ENCODE data around the gene MORC3. TPM values are rescaled to one million over a fixed set of nuclear protein-coding genes. Genes with fewer than 3 reads are reported as not detected.
"Not testable (repeated sequence)": the region's sequence is repeated elsewhere in the genome, so short reads cannot be mapped to it uniquely, and the experiment has no call there.

MORC3 gene
- total RNA-seq, 1 experiment from 2014 or later, result 15.9 TPM

GRCh38 chr21:36310016-36310415 is 10.0 kb upstream of the MORC3 start:
- H2AFZ ChIP-seq, result no peak overlapping the region
- H3K9me3 ChIP-seq (ENCODE audit: insufficient read depth, low read depth), result no peaks in the 10 kb centered on the region
- no peaks in the 10 kb centered on the region for H3K27me3 ChIP-seq (ENCODE audit: insufficient read depth, low read depth)
- CTCF ChIA-PET, result no interaction called here
- BruUV-seq (replicated peaks), result no TSS peak
- no peaks in the 10 kb centered on the region for H3F3A ChIP-seq (ENCODE audit: insufficient read depth, low read depth)
- DNase-seq, result no peak
- no peaks in the 10 kb centered on the region for H3K36me3 ChIP-seq (ENCODE audit: low read depth)
- H3K9me2 ChIP-seq (ENCODE audit: insufficient read depth), result no peaks in the 10 kb centered on the region
- POLR2A ChIA-PET (ENCODE audit: unreplicated experiment), result no interaction called here
- no peaks in the 10 kb centered on the region for H4K20me1 ChIP-seq (ENCODE audit: insufficient read depth)
- no peak overlapping the region for H3K27ac ChIP-seq
- H3K4me2 ChIP-seq, result no peak overlapping the region
- intact Hi-C loops (cut with micrococcal nuclease; ENCODE audit: unreplicated experiment), result no loop called here
- H3K4me3 ChIP-seq, result no peak overlapping the region
- TF ChIP-seq EZH2 (IDR thresholded peaks at IDR 0.05; ENCODE audit: low read depth) (no peak), CTCF (conservative IDR thresholded peaks at IDR 0.05) (no peak)
- H3K79me2 ChIP-seq (ENCODE audit: low read depth), result no peaks in the 10 kb centered on the region
- H3K4me1 ChIP-seq (replicated peaks; ENCODE audit: insufficient read depth), result no peaks in the 10 kb centered on the region

- H3K4me2 ChIP-seq; H3K9me2 ChIP-seq (ENCODE audit: insufficient read depth); CTCF ChIA-PET; DNase-seq; H3K79me2 ChIP-seq (ENCODE audit: low read depth); H3K4me1 ChIP-seq (replicated peaks; ENCODE audit: insufficient read depth); H2AFZ ChIP-seq; BruUV-seq (replicated peaks); POLR2A ChIA-PET (ENCODE audit: unreplicated experiment); H3K4me3 ChIP-seq; H3K36me3 ChIP-seq (ENCODE audit: low read depth); H3K9me3 ChIP-seq (ENCODE audit: insufficient read depth, low read depth); intact Hi-C loops (cut with micrococcal nuclease; ENCODE audit: unreplicated experiment); H4K20me1 ChIP-seq (ENCODE audit: insufficient read depth); H3K27ac ChIP-seq; H3F3A ChIP-seq (ENCODE audit: insufficient read depth, low read depth); H3K27me3 ChIP-seq (ENCODE audit: insufficient read depth, low read depth): not testable (repeated sequence)
Observed at GRCh38 chr21:36313446-36313845, 6.6 kb upstream of the MORC3 start.

GRCh38 chr21:36316045-36316444 is 4.0 kb upstream of the MORC3 start:
- DNase-seq; H3K27me3 ChIP-seq (ENCODE audit: insufficient read depth, low read depth); H3K27ac ChIP-seq; H2AFZ ChIP-seq; H3K9me2 ChIP-seq (ENCODE audit: insufficient read depth); H3K4me3 ChIP-seq; H3K79me2 ChIP-seq (ENCODE audit: low read depth); H3K4me1 ChIP-seq (replicated peaks; ENCODE audit: insufficient read depth); H3K9me3 ChIP-seq (ENCODE audit: insufficient read depth, low read depth); H3F3A ChIP-seq (ENCODE audit: insufficient read depth, low read depth); POLR2A ChIA-PET (ENCODE audit: unreplicated experiment); H3K4me2 ChIP-seq; BruUV-seq (replicated peaks); H3K36me3 ChIP-seq (ENCODE audit: low read depth); H4K20me1 ChIP-seq (ENCODE audit: insufficient read depth); intact Hi-C loops (cut with micrococcal nuclease; ENCODE audit: unreplicated experiment): not testable (repeated sequence)
- CTCF ChIA-PET, result interaction anchor here (0.6 kb wide), 1 partner anchor 13 kb away, joined by 3 read pairs; no protein-coding TSS in a partner anchor

GRCh38 chr21:36316872-36317484 is 3.0 kb upstream of the MORC3 start:
- H3K27ac ChIP-seq, result no peak overlapping the region
- H3K9me3 ChIP-seq (ENCODE audit: insufficient read depth, low read depth), result no peaks in the 10 kb centered on the region
- no peaks in the 10 kb centered on the region for H3K27me3 ChIP-seq (ENCODE audit: insufficient read depth, low read depth)
- peaks cover 15% of the 10 kb centered on the region for H3F3A ChIP-seq (ENCODE audit: insufficient read depth, low read depth)
- no peaks in the 10 kb centered on the region for H3K36me3 ChIP-seq (ENCODE audit: low read depth)
- POLR2A ChIA-PET (ENCODE audit: unreplicated experiment), result no interaction called here
- CTCF ChIA-PET, result no interaction called here
- no peak overlapping the region for H3K4me2 ChIP-seq
- intact Hi-C loops (cut with micrococcal nuclease; ENCODE audit: unreplicated experiment), result no loop called here
- no peaks in the 10 kb centered on the region for H3K9me2 ChIP-seq (ENCODE audit: insufficient read depth)
- H3K4me3 ChIP-seq, result no peak overlapping the region
- no peak overlapping the region for H2AFZ ChIP-seq
- no peak for DNase-seq
- H4K20me1 ChIP-seq (ENCODE audit: insufficient read depth), result no peaks in the 10 kb centered on the region
- H3K4me1 ChIP-seq (replicated peaks; ENCODE audit: insufficient read depth), result peaks cover 6% of the 10 kb centered on the region; the same call in 1 of the 2 replicates
- TF ChIP-seq CTCF (conservative IDR thresholded peaks at IDR 0.05) (no peak), EZH2 (IDR thresholded peaks at IDR 0.05; ENCODE audit: low read depth) (no peak)
- no TSS peak for BruUV-seq (replicated peaks)
- H3K79me2 ChIP-seq (ENCODE audit: low read depth), result peaks cover 14% of the 10 kb centered on the region

GRCh38 chr21:36319406-36319766 is 611 bp upstream of the MORC3 start:
- H4K20me1 ChIP-seq (ENCODE audit: insufficient read depth); BruUV-seq (replicated peaks); intact Hi-C loops (cut with micrococcal nuclease; ENCODE audit: unreplicated experiment); H3K27me3 ChIP-seq (ENCODE audit: insufficient read depth, low read depth); DNase-seq; H3K4me1 ChIP-seq (replicated peaks; ENCODE audit: insufficient read depth); H3K9me2 ChIP-seq (ENCODE audit: insufficient read depth); H3K9me3 ChIP-seq (ENCODE audit: insufficient read depth, low read depth); H3K36me3 ChIP-seq (ENCODE audit: low read depth): not testable (repeated sequence)
- Histone ChIP-seq H3K27ac (peak overlapping the region; percentile 65), H3F3A (ENCODE audit: insufficient read depth, low read depth) (peaks cover 18% of the 10 kb centered on the region), H2AFZ (peak overlapping the region; percentile 90), H3K79me2 (ENCODE audit: low read depth) (peaks cover 38% of the 10 kb centered on the region), H3K4me2 (peak overlapping the region; percentile 70), H3K4me3 (peak overlapping the region; percentile 63; the same call in 1 of the 2 replicates)
- POLR2A ChIA-PET (ENCODE audit: unreplicated experiment), result interaction anchor here (0.5 to 1.1 kb wide), 17 partner anchors 13 to 1434 kb away, joined by 3 to 19 read pairs (median 5); no protein-coding TSS in a partner anchor
- CTCF ChIA-PET, result interaction anchor here (0.6 to 1.5 kb wide), 4 partner anchors 12 to 112 kb away, joined by 3 to 15 read pairs (median 6); no protein-coding TSS in a partner anchor
